ENCODE results near the gene HRH3.

The HRH3 gene

GRCh38 chr20:62197311-62197710 is 22.8 kb downstream of the HRH3 start:
- DNase-seq, result no peak

- DNase-seq, result no peak
Observed at GRCh38 chr20:62196286-62196685, 23.8 kb downstream of the HRH3 start.

GRCh38 chr20:62195736-62196135 is 24.3 kb downstream of the HRH3 start:
- no peak for DNase-seq

GRCh38 chr20:62195075-62195405 is 25.0 kb downstream of the HRH3 start:
- DNase-seq, result no peak

- DNase-seq, result no peak
Observed at GRCh38 chr20:62193079-62194025, 26.7 kb downstream of the HRH3 start.

GRCh38 chr20:62192635-62193034 is 27.4 kb downstream of the HRH3 start:
- DNase-seq, result no peak

- no peak for DNase-seq
Observed at GRCh38 chr20:62191781-62192559, 28.1 kb downstream of the HRH3 start.

GRCh38 chr20:62190639-62191411 is 29.3 kb downstream of the HRH3 start:
- no peak for DNase-seq

- DNase-seq, result no peak
Observed at GRCh38 chr20:62186887-62187866, 32.9 kb downstream of the HRH3 start.

- no peak for DNase-seq
Observed at GRCh38 chr20:62186096-62186426, 34.0 kb downstream of the HRH3 start.

- no peak for DNase-seq
Observed at GRCh38 chr20:62183426-62184142, 36.5 kb downstream of the HRH3 start.

GRCh38 chr20:62182469-62183425 is 37.3 kb downstream of the HRH3 start, which contains the start of gene MTG2:
MTG2 (plus strand) TSS chr20:62183028; CDS start chr20:62193421, 10,393 bp downstream.
- DNase-seq, result peak; percentile 95

GRCh38 chr20:62181808-62182207 is 38.3 kb downstream of the HRH3 start:
- DNase-seq, result no peak

- no peak for DNase-seq
Observed at GRCh38 chr20:62179162-62179504, 40.9 kb downstream of the HRH3 start.

GRCh38 chr20:62178316-62179161 is 41.5 kb downstream of the HRH3 start:
- no peak for DNase-seq

- DNase-seq, result no peak
Observed at GRCh38 chr20:62177307-62177706, 42.8 kb downstream of the HRH3 start.

- DNase-seq, result no peak
Observed at GRCh38 chr20:62176866-62177265, 43.2 kb downstream of the HRH3 start.

GRCh38 chr20:62175711-62176110 is 44.4 kb downstream of the HRH3 start:
- DNase-seq, result no peak
